MM.1S (cell line): ENCODE data around the gene ITGA11.

Experiments used
- DNase-seq: peaks from one replicate; pipeline ENCODE4 v3.0.0-alpha.2; 2015
- H2AFZ ChIP-seq: fragments of 300-600 bp; sonication (generic); 2 replicates; pipeline ENCODE4 v1.6.0; 2016; ENCODE audit warnings: antibody characterized with exemption, low read length
- H3F3A ChIP-seq: fragments of 300-600 bp; sonication (generic); 2 replicates; pipeline ENCODE4 v1.6.1; 2016; ENCODE audit warnings: mild to moderate bottlenecking, antibody characterized with exemption, low read length, moderate library complexity, mixed read lengths; ENCODE audit not compliant: insufficient read depth
- H3K27ac ChIP-seq: fragments of 300-600 bp; sonication (generic); 2 replicates; pipeline ENCODE4 v1.5.1; 2016; ENCODE audit warnings: mild to moderate bottlenecking, low read length
- H3K27me3 ChIP-seq: fragments of 300-600 bp; sonication (generic); replicated peaks from 2 replicates; pipeline ENCODE4 v1.6.0; 2016; ENCODE audit warnings: low read length; ENCODE audit not compliant: insufficient read depth
- H3K36me3 ChIP-seq: fragments of 300-600 bp; sonication (generic); replicated peaks from 2 replicates; pipeline ENCODE4 v1.6.1; 2016; ENCODE audit warnings: mild to moderate bottlenecking, low read length, mixed read lengths; ENCODE audit not compliant: insufficient read depth
- H3K4me1 ChIP-seq: fragments of 300-600 bp; sonication (generic); 2 replicates; pipeline ENCODE4 v1.6.1; 2016; ENCODE audit warnings: low read length, mixed read lengths
- H3K4me2 ChIP-seq: fragments of 300-600 bp; sonication (generic); 2 replicates; pipeline ENCODE4 v1.6.0; 2016; ENCODE audit warnings: low read depth, low read length
- H3K4me3 ChIP-seq: fragments of 300-600 bp; sonication (generic); 2 replicates; pipeline ENCODE4 v1.5.1; 2016; ENCODE audit warnings: low read length, mixed read lengths
- H3K79me2 ChIP-seq: fragments of 300-600 bp; sonication (generic); 2 replicates; pipeline ENCODE4 v1.6.1; 2016; ENCODE audit warnings: mixed run types, low read length, mixed read lengths
- H3K9ac ChIP-seq: fragments of 300-600 bp; sonication (generic); 2 replicates; pipeline ENCODE4 v1.6.1; 2016; ENCODE audit warnings: low read length, mixed read lengths
- H3K9me2 ChIP-seq: fragments of 300-600 bp; sonication (generic); replicated peaks from 2 replicates; pipeline ENCODE4 v1.6.1; 2016; ENCODE audit warnings: mild to moderate bottlenecking, low read length, mixed read lengths; ENCODE audit not compliant: insufficient read depth
- H3K9me3 ChIP-seq: fragments of 300-600 bp; sonication (generic); replicated peaks from 2 replicates; pipeline ENCODE4 v1.6.1; 2016; ENCODE audit warnings: mild to moderate bottlenecking, low read length, mixed read lengths; ENCODE audit not compliant: insufficient read depth
- H4K20me1 ChIP-seq: fragments of 300-600 bp; sonication (generic); 2 replicates; pipeline ENCODE4 v1.6.1; 2016; ENCODE audit warnings: mild to moderate bottlenecking, low read length, moderate library complexity, mixed read lengths; ENCODE audit not compliant: insufficient read depth
- CTCF ChIP-seq: fragments of 300-600 bp; sonication (generic); IDR thresholded peaks from 2 replicates; pipeline ENCODE4 v1.5.1; 2016; ENCODE audit warnings: antibody characterized with exemption, low read length, mixed read lengths
- EZH2 ChIP-seq: fragments of 300-600 bp; sonication (generic); optimal IDR thresholded peaks from 2 replicates; pipeline ENCODE3; 2017; ENCODE audit warnings: low read depth, mild to moderate bottlenecking, antibody characterized with exemption, low read length, mixed read lengths
- EZH2phosphoT487 ChIP-seq: fragments of 300-600 bp; sonication (generic); IDR thresholded peaks from 2 replicates; pipeline ENCODE4 v1.6.1; 2018; ENCODE audit warnings: antibody characterized with exemption, low read length

Gene ITGA11

GRCh38 chr15:68475449-68475848 lies 43.5 kb upstream of the ITGA11 start:
- H3K4me2 ChIP-seq = no peak overlapping the region
- DNase-seq = no peak
- no peaks in the 10 kb centered on the region for H3K9me2 ChIP-seq
- H3K9ac ChIP-seq = no peak overlapping the region
- no peak overlapping the region for H3K4me3 ChIP-seq
- H4K20me1 ChIP-seq = no peaks in the 10 kb centered on the region
- H2AFZ ChIP-seq = no peak overlapping the region
- no peaks in the 10 kb centered on the region for H3K9me3 ChIP-seq
- no peaks in the 10 kb centered on the region for H3K79me2 ChIP-seq
- H3K4me1 ChIP-seq = no peaks in the 10 kb centered on the region
- no peaks in the 10 kb centered on the region for H3F3A ChIP-seq
- H3K36me3 ChIP-seq = no peaks in the 10 kb centered on the region
- no peak overlapping the region for H3K27ac ChIP-seq
- H3K27me3 ChIP-seq = no peaks in the 10 kb centered on the region
- TF ChIP-seq EZH2phosphoT487 (no peak), EZH2 (no peak), CTCF (no peak)

- Histone ChIP-seq H3K27ac (no peak overlapping the region), H3K4me2 (no peak overlapping the region), H3K9me3 (no peaks in the 10 kb centered on the region), H3K36me3 (no peaks in the 10 kb centered on the region), H3K9me2 (no peaks in the 10 kb centered on the region), H3F3A (no peaks in the 10 kb centered on the region), H2AFZ (no peak overlapping the region), H4K20me1 (no peaks in the 10 kb centered on the region), H3K27me3 (no peaks in the 10 kb centered on the region), H3K4me1 (no peaks in the 10 kb centered on the region), H3K9ac (no peak overlapping the region), H3K79me2 (no peaks in the 10 kb centered on the region), H3K4me3 (no peak overlapping the region)
- no peak for TF ChIP-seq EZH2phosphoT487
- no peak for DNase-seq
Observed at GRCh38 chr15:68471541-68471940, 39.6 kb upstream of the ITGA11 start.

- Histone ChIP-seq H4K20me1 (no peaks in the 10 kb centered on the region), H3K27ac (no peak overlapping the region)
- DNase-seq = no peak
Observed at GRCh38 chr15:68470976-68471375, 39.0 kb upstream of the ITGA11 start.

More at GRCh38 chr15:68470976-68471375, 39.0 kb upstream of the ITGA11 start:
- Histone ChIP-seq H3K4me1 (no peaks in the 10 kb centered on the region), H3K9ac (no peak overlapping the region), H2AFZ (no peak overlapping the region), H3K27me3 (no peaks in the 10 kb centered on the region), H3K36me3 (no peaks in the 10 kb centered on the region), H3K9me3 (no peaks in the 10 kb centered on the region), H3K4me2 (no peak overlapping the region), H3K9me2 (no peaks in the 10 kb centered on the region), H3K4me3 (no peak overlapping the region), H3F3A (no peaks in the 10 kb centered on the region), H3K79me2 (no peaks in the 10 kb centered on the region)
- TF ChIP-seq CTCF = no peak
- no peak for TF ChIP-seq EZH2
- TF ChIP-seq EZH2phosphoT487 = no peak
